ENCODE measurements around the gene C11orf91. TPM values are rescaled to one million over a fixed set of nuclear protein-coding genes. Genes with fewer than 3 reads are reported as not detected.
"Not testable (repeated sequence)": the region's sequence is repeated elsewhere in the genome, so short reads cannot be mapped to it uniquely, and the experiment has no call there.

C11orf91 gene
- total RNA-seq, 2 experiments from 2014 or later, result not detected

DNA sequence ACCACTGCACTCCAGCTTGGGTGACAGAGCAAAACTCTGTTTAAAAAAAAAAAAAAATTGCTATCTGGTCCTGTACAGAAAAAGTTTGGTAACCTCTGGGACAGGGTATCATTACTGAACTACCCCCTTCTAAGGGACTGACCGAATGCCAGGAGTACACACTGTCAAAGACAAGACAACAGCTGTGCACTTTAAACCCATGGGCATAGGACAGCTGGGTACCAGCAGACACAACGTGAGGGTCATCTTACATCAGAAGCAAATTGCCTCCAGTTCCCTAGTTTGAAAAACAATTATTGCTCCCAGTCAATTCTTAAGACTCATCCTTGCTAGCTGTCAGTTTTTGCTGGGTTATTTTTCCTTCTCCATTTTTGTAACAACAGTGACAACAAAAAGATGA is 17.8 kb upstream of the C11orf91 start:
- peaks cover 39% of the 10 kb centered on the region for H3K36me3 Mint-ChIP-seq (ENCODE audit: low read depth)
- ChIA-PET POLR2A (interaction anchor here (1.1 kb wide), 1 partner anchor 18 kb away, joined by 3 read pairs; no protein-coding TSS in a partner anchor), CTCF (interaction anchor here (5.1 kb wide), 1 partner anchor 25 kb away, joined by 69 read pairs; no protein-coding TSS in a partner anchor)
- H3K4me3 Mint-ChIP-seq, result no peak overlapping the region
- no peak for DNase-seq
- no peaks in the 10 kb centered on the region for H3K27me3 Mint-ChIP-seq
- H3K27ac Mint-ChIP-seq, result no peak overlapping the region
- H3K9me3 Mint-ChIP-seq, result no peaks in the 10 kb centered on the region
- peaks cover 36% of the 10 kb centered on the region for H3K4me1 Mint-ChIP-seq

DNA sequence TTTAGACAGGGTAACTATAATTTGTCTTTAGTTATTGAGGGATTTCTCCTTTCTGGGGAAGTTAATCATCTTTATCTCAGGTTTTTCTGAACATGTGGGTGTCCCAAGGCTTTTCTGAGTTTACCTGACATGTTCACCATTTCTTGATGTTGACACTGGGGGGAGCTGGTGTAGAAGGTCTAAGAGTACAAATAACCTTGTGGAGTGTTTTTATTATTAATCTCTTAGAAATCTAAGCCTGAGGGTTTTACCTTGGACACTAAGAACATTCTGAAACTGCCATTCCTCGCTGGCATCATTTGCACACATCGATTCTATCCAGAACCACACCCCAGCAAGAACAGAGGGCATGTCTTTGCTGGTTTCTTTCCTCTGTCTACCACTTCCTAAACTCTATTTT is 15.6 kb upstream of the C11orf91 start:
- POLR2A ChIA-PET, result interaction anchor here (0.7 to 2.4 kb wide), 3 partner anchors 19 to 26 kb away, joined by 3 to 8 read pairs (median 6); no protein-coding TSS in a partner anchor
- H3K4me3 Mint-ChIP-seq, result no peak overlapping the region
- no peaks in the 10 kb centered on the region for H3K27me3 Mint-ChIP-seq
- CTCF ChIA-PET, result interaction anchor here (1.0 to 5.1 kb wide), 11 partner anchors 10 to 112 kb away, joined by 3 to 69 read pairs (median 7); partner anchors contain the start of genes C11orf91 and CD59
- H3K36me3 Mint-ChIP-seq (ENCODE audit: low read depth), result peaks cover 35% of the 10 kb centered on the region
- H3K4me1 Mint-ChIP-seq, result peaks cover 14% of the 10 kb centered on the region
- DNase-seq, result no peak
- no peak overlapping the region for H3K27ac Mint-ChIP-seq
- H3K9me3 Mint-ChIP-seq, result no peaks in the 10 kb centered on the region

DNA sequence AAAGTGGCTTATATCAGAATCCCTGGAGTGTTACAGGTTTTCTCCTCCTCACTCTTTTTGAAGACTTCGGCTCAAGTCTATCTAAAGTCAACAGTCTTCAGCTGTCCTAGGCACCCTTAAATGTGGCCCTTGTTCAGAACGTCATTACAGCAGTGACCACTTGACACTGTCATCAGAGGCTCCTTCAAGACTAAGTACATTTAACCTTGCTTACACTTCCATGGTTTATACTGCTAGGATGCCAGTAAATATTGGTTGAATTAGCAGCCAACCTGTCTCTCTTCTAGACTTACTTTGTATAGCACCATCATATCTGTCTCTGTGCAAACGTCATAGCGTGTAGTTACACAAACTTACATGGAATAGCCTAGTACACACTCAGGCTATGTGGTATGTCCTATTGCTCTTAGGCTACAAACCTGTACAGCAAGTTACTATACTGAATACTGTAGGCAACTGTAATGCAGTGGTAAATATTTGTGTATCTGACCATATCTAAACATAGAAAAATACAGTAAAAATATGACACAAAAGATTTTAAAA is 13.3 kb upstream of the C11orf91 start:
- no peak overlapping the region for H3K27ac Mint-ChIP-seq
- peaks cover 2% of the 10 kb centered on the region for H3K4me1 Mint-ChIP-seq
- ChIA-PET POLR2A (interaction anchor here (0.7 kb wide), 1 partner anchor 21 kb away, joined by 3 read pairs; no protein-coding TSS in a partner anchor), CTCF (interaction anchor here (1.5 to 5.1 kb wide), 2 partner anchors 30 to 94 kb away, joined by 3 to 69 read pairs; no protein-coding TSS in a partner anchor)
- peaks cover 30% of the 10 kb centered on the region for H3K36me3 Mint-ChIP-seq (ENCODE audit: low read depth)
- H3K27me3 Mint-ChIP-seq, result no peaks in the 10 kb centered on the region
- no peak for DNase-seq
- no peak overlapping the region for H3K4me3 Mint-ChIP-seq
- H3K9me3 Mint-ChIP-seq, result no peaks in the 10 kb centered on the region

DNA sequence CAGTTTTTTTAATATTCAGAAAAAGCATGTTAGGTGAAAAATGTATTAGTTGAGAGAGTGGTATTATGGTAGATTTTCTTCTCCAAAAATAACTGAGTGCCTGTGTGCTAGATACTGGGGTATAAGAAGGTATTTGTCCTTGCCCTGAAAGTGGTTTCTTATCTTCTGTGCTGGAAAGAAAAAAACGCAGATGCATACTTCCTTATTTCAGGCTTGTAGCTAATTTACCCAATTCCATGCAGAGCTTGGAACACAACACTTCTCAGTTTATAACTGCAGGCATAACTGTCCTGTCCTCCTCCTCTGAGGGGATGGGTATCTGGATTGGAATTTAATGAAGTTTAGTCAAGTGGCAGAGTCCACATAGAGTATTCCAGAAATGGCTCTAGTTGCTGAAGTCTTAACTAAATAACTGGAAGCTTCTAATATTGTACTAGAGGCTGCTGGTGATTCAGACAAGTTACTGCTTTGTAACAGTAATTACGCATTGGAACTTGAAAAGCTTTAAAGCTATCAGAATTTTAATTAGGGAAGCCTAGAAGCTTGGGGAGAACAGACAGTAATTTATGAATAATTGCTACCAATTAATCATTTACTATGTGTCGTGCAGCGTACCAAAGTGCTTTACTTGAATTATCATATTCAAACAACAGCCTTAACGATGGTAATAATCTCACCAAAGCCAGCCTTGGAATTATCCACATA is 12.7 kb upstream of the C11orf91 start:
- Mint-ChIP-seq H3K27me3 (no peaks in the 10 kb centered on the region), H3K27ac (no peak overlapping the region), H3K4me1 (peaks cover 2% of the 10 kb centered on the region), H3K9me3 (no peaks in the 10 kb centered on the region), H3K36me3 (ENCODE audit: low read depth) (peaks cover 31% of the 10 kb centered on the region), H3K4me3 (no peak overlapping the region)
- no peak for DNase-seq
- ChIA-PET CTCF (interaction anchor here (1.5 to 5.1 kb wide), 2 partner anchors 30 to 95 kb away, joined by 3 to 69 read pairs; no protein-coding TSS in a partner anchor), POLR2A (no interaction called here)

DNA sequence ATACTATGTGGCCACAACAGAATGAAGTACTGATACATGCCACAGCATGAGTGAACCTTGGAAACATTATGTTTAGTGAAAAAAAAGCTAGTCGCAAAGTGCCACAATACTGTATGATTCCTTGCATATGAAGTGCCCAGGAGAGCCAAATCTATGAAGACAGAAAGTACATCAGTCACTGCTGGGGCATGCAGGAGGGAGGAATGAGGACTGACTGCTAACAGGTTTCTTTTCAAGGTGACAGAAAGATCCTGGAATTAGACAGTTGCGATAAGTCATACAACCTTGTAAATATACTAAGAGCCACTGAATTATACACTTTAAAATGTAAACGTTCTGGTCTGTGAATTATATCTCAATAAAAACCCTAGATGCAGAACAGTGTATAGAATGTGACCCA is 11.8 kb upstream of the C11orf91 start:
- DNase-seq, result no peak
- CTCF ChIA-PET, result no interaction called here
- peaks cover 29% of the 10 kb centered on the region for H3K36me3 Mint-ChIP-seq (ENCODE audit: low read depth)
- H3K27ac Mint-ChIP-seq, result no peak overlapping the region
- H3K27me3 Mint-ChIP-seq, result no peaks in the 10 kb centered on the region
- no peak overlapping the region for H3K4me3 Mint-ChIP-seq
- H3K4me1 Mint-ChIP-seq, result peaks cover 2% of the 10 kb centered on the region
- POLR2A ChIA-PET, result no interaction called here
- H3K9me3 Mint-ChIP-seq, result no peaks in the 10 kb centered on the region

DNA sequence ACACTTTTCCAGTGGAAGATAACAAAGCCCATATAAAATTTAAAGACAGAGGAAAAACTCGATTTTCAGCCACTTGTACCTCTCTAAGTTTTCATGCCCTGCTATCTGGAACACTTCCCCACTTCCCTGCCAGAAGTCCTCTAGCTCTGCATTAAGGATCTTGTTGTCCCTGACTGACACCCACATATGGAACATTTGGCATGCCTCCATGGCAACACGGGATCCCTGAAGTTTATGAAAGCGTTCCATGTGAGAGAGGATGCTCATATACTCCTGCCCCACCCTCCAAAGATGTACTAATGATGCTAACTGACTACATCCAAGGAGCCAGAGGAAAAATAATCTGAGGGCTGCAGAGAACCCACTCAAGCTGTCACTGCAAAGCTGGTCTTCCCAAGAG is 8.8 kb upstream of the C11orf91 start:
- Mint-ChIP-seq H3K4me3 (no peak overlapping the region), H3K9me3 (no peaks in the 10 kb centered on the region), H3K27me3 (no peaks in the 10 kb centered on the region), H3K27ac (no peak overlapping the region), H3K36me3 (ENCODE audit: low read depth) (peaks cover 35% of the 10 kb centered on the region), H3K4me1 (peaks cover 8% of the 10 kb centered on the region)
- no peak for DNase-seq
- POLR2A ChIA-PET, result no interaction called here
- CTCF ChIA-PET, result no interaction called here

DNA sequence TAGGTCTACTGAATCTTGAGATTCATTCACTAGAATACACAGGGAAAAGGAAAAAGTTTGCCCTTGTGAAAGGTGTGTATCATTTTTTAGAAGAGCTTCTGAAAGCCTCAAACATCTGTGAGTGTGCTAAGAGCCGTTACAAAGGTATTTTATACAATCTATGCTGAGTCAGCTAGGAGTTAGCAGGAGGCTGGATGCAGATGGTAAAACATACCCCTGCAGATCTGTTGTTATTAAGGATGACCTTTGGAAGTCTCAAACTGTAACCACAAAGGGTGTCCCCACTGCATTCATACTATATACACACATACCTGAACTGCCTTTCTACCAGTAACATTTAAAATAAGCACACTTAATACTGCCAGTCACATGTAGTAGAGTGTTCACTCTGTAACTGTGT is 8.4 kb upstream of the C11orf91 start:
- Mint-ChIP-seq H3K9me3 (no peaks in the 10 kb centered on the region), H3K36me3 (ENCODE audit: low read depth) (peaks cover 32% of the 10 kb centered on the region), H3K27ac (no peak overlapping the region), H3K4me3 (no peak overlapping the region), H3K27me3 (no peaks in the 10 kb centered on the region), H3K4me1 (peaks cover 8% of the 10 kb centered on the region)
- ChIA-PET POLR2A (no interaction called here), CTCF (interaction anchor here (0.8 to 3.9 kb wide), 2 partner anchors 25 to 34 kb away, joined by 3 to 17 read pairs; no protein-coding TSS in a partner anchor)
- DNase-seq, result no peak

DNA sequence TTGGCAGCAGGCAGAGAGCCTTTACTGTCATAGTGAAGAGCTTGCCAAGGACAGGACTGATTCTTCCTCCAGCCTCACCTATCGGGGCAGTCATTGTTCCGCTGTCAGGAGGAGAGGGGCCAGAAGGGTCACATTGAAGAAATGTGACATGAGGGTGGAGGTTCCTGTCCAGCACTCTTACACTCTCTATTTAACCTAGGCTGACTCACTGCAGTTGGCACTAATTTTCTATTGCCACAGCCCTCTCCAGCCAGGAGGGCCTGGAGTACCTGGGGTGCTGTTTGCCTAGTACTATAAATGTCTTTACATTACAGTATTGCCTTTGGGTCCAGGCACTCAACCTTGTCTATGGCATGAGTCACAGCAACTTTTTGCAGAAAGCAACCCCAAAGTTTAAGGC is 7.2 kb upstream of the C11orf91 start:
- H3K36me3 Mint-ChIP-seq (ENCODE audit: low read depth), result peaks cover 30% of the 10 kb centered on the region
- not testable (repeated sequence) for H3K27me3 Mint-ChIP-seq, H3K4me3 Mint-ChIP-seq, DNase-seq, H3K9me3 Mint-ChIP-seq, H3K27ac Mint-ChIP-seq, H3K4me1 Mint-ChIP-seq
- ChIA-PET POLR2A (interaction anchor here (1.0 kb wide), 1 partner anchor 35 kb away, joined by 3 read pairs; no protein-coding TSS in a partner anchor), CTCF (interaction anchor here (3.0 to 3.9 kb wide), 2 partner anchors 9 to 35 kb away, joined by 15 to 17 read pairs; no protein-coding TSS in a partner anchor)

DNA sequence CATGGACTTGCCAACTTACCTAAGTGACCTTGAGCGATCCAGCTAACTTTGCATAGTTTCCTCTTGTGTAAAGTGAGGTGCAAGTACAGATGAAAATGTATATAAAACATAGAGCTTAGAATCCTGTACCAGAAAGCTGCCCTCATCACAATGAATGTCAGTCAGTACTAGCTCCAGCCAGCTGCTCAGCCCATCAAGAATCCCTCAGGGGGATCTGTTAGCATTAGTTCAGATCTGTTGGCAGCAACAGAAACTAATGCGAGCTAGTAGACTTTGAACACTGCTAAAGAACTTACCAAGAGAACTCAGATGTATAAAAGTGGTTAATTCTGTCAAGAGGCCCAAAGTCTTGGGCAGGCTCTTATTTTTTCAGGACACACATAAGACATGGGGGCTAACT is 6.3 kb upstream of the C11orf91 start:
- Mint-ChIP-seq H3K27me3 (no peaks in the 10 kb centered on the region), H3K4me3 (no peak overlapping the region), H3K4me1 (peaks cover 8% of the 10 kb centered on the region), H3K27ac (no peak overlapping the region), H3K36me3 (ENCODE audit: low read depth) (peaks cover 25% of the 10 kb centered on the region), H3K9me3 (no peaks in the 10 kb centered on the region)
- POLR2A ChIA-PET, result interaction anchor here (0.7 to 2.5 kb wide), 2 partner anchors 15 to 27 kb away, joined by 3 to 9 read pairs; no protein-coding TSS in a partner anchor
- CTCF ChIA-PET, result interaction anchor here (3.0 to 3.9 kb wide), 2 partner anchors 10 to 36 kb away, joined by 15 to 17 read pairs; no protein-coding TSS in a partner anchor
- no peak for DNase-seq

DNA sequence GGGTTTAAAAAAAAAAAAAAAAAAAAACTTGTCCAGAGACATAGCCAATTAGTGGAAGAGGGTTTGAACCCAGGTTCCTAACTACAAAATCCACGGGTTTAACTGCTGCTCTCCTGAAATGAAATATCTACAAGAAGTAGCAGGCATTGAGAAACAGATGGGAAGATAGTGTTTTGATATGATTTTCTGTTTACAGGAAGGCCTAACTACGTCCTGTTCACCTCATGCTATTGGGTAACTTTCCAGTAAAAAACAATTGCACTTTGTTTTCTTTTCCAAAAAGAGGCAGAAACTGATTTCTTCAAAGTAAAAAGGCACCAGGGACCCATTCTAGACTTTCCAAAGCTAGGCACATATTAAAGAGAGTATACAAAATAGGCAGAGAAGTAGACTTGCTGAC is 5.9 kb upstream of the C11orf91 start:
- Mint-ChIP-seq H3K27me3 (no peaks in the 10 kb centered on the region), H3K27ac (no peak overlapping the region), H3K36me3 (ENCODE audit: low read depth) (peaks cover 25% of the 10 kb centered on the region), H3K4me1 (peaks cover 10% of the 10 kb centered on the region), H3K4me3 (no peak overlapping the region), H3K9me3 (no peaks in the 10 kb centered on the region)
- POLR2A ChIA-PET, result interaction anchor here (1.2 to 2.5 kb wide), 2 partner anchors 15 to 25 kb away, joined by 3 to 9 read pairs; no protein-coding TSS in a partner anchor
- CTCF ChIA-PET, result interaction anchor here (3.0 to 3.9 kb wide), 2 partner anchors 10 to 36 kb away, joined by 15 to 17 read pairs; no protein-coding TSS in a partner anchor
- DNase-seq, result no peak

DNA sequence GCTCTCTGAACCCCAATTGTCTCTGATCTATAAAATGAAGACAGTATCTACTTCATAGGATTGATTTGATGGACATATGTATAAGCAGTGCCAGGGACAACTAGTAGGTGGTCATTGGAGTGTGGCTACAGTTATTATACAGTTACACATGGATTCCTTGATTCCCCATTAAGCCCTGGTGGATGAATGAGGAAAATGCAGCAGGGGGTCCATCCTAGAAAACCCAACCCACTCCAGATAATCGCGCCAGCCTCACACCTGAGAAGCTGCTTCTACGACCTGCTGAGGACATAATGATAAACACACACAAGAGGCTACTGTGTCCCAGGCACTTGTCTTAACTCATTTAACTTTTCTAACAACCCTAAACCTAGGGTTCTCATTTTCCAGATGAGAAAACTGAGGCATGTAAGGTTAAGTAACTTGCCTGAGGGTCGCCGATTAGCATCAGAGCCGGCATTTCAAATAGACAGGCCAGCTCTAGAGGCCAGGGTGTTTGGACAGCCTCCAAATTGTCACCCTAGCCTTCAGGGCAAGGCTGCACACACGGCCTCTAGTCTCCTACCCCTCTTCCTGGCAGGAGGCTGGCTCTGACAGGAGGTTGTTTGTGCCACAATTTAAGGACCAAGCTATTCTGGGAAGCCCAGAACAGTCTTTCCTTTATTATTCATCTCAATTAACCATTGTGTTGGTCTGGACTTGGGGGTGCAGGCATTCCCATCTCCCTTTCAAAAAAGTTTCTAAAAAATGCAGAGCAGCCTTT is 3.8 kb upstream of the C11orf91 start:
- no peak overlapping the region for H3K4me3 Mint-ChIP-seq
- no peak overlapping the region for H3K27ac Mint-ChIP-seq
- H3K36me3 Mint-ChIP-seq (ENCODE audit: low read depth), result peaks cover 17% of the 10 kb centered on the region
- ChIA-PET POLR2A (interaction anchor here (1.1 to 2.5 kb wide), 2 partner anchors 17 to 36 kb away, joined by 3 to 9 read pairs; no protein-coding TSS in a partner anchor), CTCF (interaction anchor here (0.6 kb wide), 1 partner anchor 437 kb away, joined by 4 read pairs; no protein-coding TSS in a partner anchor)
- H3K27me3 Mint-ChIP-seq, result peaks cover 4% of the 10 kb centered on the region
- H3K4me1 Mint-ChIP-seq, result peaks cover 23% of the 10 kb centered on the region
- no peak for DNase-seq
- H3K9me3 Mint-ChIP-seq, result no peaks in the 10 kb centered on the region

DNA sequence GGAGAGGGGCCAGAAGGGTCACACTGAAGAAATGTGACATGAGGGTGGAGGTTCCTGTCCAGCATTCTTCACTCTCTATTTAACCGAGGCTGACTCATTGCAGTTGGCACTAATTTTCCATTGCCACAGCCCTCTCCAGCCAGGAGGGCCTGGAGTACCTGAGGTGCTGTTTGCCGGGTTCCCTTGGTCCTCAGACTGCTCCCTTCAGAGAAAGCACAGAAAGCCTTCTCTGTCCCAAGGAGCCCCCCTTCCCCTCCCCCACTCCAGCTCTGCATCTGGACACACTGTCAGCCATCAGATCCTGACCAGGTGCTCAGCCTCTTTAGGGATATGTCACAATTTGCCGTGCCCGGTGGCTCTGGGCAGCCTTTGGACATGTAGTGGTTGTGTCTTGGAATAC is 3.2 kb upstream of the C11orf91 start:
- DNase-seq, result no peak
- Mint-ChIP-seq H3K4me1 (peaks cover 24% of the 10 kb centered on the region), H3K27me3 (peaks cover 6% of the 10 kb centered on the region), H3K4me3 (no peak overlapping the region), H3K36me3 (ENCODE audit: low read depth) (peaks cover 11% of the 10 kb centered on the region), H3K27ac (no peak overlapping the region), H3K9me3 (no peaks in the 10 kb centered on the region)
- POLR2A ChIA-PET, result no interaction called here
- CTCF ChIA-PET, result interaction anchor here (0.6 kb wide), 1 partner anchor 438 kb away, joined by 4 read pairs; no protein-coding TSS in a partner anchor

Measured in activated CD4-positive, alpha-beta memory T cell treated with anti-CD3 and anti-CD28 coated beads, Interleukin-2, amount 10 ng/mL, durations not matched to agents 7 days and 5 days (primary cell).